ENCODE measurements around the gene RABGAP1L.
"Not testable (repeated sequence)": the region's sequence is repeated elsewhere in the genome, so short reads cannot be mapped to it uniquely, and the experiment has no call there.

The RABGAP1L gene

DNA sequence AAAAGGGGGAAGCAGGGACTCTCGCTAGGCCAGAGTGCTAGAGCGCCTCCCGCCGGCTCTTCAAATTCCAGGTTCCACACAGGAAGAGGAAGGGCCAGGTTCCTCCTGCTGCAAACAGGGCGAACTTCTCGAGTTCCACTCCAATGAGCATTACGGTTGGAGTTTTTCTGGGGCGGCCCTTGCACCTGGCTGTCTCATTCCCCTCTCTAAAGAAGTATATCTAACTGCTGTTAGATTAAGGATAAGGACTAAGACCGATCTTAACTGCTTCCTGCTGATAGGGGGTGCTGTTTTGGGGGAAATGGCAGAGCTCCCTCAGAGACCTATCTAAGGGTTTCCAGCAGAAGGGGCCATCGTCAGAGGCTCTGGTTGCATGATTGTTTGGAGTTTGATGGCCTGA is 138.0 kb downstream of the RABGAP1L start:
- FAIRE-seq (no peak), DNase-seq (ENCODE audit: insufficient read length, low spot score) (no peak)
- TF ChIP-seq, protein P1, sequence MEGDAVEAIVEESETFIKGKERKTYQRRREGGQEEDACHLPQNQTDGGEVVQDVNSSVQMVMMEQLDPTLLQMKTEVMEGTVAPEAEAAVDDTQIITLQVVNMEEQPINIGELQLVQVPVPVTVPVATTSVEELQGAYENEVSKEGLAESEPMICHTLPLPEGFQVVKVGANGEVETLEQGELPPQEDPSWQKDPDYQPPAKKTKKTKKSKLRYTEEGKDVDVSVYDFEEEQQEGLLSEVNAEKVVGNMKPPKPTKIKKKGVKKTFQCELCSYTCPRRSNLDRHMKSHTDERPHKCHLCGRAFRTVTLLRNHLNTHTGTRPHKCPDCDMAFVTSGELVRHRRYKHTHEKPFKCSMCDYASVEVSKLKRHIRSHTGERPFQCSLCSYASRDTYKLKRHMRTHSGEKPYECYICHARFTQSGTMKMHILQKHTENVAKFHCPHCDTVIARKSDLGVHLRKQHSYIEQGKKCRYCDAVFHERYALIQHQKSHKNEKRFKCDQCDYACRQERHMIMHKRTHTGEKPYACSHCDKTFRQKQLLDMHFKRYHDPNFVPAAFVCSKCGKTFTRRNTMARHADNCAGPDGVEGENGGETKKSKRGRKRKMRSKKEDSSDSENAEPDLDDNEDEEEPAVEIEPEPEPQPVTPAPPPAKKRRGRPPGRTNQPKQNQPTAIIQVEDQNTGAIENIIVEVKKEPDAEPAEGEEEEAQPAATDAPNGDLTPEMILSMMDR (IDR thresholded peaks at IDR 0.05; ENCODE audit: insufficient read depth, missing control alignments) = no peak

DNA sequence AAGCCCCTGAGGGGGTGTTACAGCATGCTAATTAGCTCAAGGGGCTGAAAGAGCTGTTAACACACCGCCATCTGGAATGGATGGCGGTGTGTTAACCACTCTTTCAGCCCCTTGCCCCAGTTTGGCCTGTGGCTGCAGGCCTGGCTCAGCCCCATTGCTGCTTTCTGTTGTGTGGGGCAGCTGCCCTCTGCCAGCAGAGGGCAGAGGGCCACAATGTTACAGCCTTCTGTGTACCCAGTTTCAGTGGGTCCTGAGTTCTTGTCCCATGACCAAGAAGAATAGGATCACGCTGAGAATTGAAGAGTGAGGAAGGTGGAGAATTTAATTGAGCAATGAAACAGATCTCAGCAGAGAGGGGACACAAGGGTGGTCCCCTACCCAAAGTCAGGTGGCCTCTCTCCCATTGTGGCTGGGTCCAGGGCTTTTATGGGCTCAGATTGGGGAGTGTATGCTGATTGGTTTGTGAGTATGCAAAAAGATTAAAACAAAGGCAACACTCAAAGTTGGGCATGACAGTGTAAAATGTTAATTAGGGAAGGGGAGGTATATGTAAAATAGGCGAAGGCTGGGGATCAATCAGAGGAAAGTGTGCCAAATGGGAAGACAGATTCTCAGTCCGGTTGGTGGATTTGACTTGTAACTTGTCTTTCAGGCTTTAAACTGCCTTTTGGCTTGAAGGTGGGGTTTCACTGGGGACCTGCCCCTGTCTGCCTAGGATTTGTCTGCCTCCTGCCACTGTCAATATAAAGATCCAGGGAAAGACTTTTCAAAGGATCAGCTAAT is 142.2 kb downstream of the RABGAP1L start:
- TF ChIP-seq, protein P1 (IDR thresholded peaks at IDR 0.05; ENCODE audit: insufficient read depth, missing control alignments) = no peak
- DNase-seq (ENCODE audit: insufficient read length, low spot score) = no peak
- FAIRE-seq = no peak

DNA sequence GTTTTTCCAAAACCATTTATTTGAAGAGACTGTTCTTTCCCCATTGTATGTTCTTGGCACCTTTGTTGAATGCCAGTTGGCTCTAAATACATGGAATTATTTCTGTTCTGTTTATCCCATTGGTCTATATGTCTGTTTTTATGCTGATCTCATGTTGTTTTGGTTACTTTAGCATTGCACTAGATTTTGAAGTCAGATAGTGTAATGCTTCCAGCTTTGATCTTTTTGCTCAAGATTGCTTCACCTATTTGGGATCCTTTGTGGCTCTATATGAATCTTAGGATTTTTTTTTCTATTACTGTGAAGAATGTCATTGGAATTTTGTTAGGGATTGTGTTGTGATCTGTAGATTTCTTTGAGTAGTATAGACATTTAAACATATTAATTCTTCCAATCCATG is 149.3 kb downstream of the RABGAP1L start:
- FAIRE-seq (no peak), DNase-seq (ENCODE audit: insufficient read length, low spot score) (no peak)
- TF ChIP-seq, protein P1 (IDR thresholded peaks at IDR 0.05; ENCODE audit: insufficient read depth, missing control alignments) = no peak

DNA sequence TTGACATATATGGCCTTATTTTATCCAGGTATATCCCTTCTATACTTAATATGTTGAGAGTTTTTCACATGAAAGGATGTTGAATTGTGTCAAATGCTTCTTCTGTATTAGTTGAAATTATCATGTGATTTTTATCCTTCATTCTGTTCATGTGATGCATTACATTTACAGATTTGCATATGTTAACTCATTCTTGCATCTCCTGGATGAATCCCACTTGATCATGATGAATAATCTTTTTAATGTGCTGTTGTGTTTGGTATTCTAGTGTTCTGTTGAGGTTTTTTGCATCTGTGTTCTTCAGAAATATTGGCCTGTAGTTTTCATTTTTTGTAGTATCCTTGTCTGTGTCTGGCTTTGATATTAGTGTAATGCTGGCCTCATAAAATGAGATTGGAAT is 150.2 kb downstream of the RABGAP1L start:
- no peak for DNase-seq (ENCODE audit: insufficient read length, low spot score)
- TF ChIP-seq, protein P1 (IDR thresholded peaks at IDR 0.05; ENCODE audit: insufficient read depth, missing control alignments) = no peak
- FAIRE-seq = peak; percentile 79

DNA sequence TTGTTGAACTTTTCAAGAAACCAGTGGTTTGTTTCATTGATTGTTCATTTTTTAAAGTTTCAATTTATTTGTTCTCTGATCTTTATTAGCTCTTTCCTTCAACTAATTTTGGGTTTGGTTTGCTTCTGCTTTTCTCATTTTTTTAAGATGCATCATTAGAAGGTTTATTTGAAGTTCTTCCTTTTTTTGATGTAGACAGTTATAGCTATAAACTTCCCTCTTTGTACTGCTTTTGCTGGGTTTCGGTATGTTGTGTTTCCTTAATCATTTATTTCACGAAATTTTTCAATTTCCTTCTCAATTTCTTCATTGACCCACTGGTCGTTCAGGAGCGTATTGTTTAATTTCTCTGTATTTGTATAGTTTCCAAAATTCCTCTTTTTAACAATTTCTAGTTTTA is 155.1 kb downstream of the RABGAP1L start:
- DNase-seq (ENCODE audit: insufficient read length, low spot score) = no peak
- FAIRE-seq = no peak
- TF ChIP-seq, protein P1 (IDR thresholded peaks at IDR 0.05; ENCODE audit: insufficient read depth, missing control alignments) = no peak

DNA sequence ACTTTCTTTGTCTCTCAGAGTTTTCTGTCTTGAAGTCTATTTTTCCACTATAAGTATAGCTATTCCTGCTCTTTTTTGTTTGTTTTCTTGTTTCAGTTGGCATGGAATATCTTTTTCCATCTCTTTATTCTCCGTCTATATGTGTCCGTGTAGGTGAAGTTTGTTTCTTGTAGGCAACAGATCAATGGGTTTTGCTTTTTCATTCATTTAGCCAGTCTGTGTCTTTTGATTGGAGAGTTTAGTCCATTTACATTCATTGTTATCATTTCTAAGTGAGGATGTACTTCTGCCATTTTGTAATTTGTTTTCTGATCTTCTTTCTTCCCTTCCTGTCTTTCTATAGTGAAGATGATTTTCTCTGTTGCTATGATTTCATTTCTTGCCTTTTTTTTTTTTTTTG is 155.9 kb downstream of the RABGAP1L start:
- DNase-seq (ENCODE audit: insufficient read length, low spot score) (no peak), FAIRE-seq (peak; percentile 11)
- TF ChIP-seq, protein P1 (IDR thresholded peaks at IDR 0.05; ENCODE audit: insufficient read depth, missing control alignments) = no peak

DNA sequence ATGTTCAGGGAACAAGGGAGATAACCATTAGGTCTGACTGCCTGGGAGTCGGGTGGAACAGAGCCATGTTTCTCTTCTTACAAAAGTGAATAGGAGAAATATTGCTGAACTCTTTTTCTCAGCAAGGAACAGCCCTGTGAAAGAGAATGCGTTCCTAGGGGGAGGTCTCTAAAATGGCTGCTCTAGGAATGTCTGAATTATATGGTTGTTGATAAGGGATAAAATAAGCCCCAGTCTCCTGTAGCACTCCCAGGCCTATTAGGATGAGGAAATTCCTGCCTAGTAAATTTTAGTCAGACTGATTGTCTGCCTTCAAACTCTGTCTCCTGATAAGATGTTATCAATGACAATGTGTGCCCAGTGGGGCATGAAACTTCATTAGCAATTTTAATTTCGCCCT is 161.6 kb downstream of the RABGAP1L start:
- not testable (repeated sequence) for FAIRE-seq; DNase-seq (ENCODE audit: insufficient read length, low spot score)
